T-helper 2 cell treated with Interferon-gamma antibody and Interleukin-4, amounts not matched to agents 100 ng/mL and 5 ng/mL, for 36 hours (primary cell): ENCODE measurements around the gene TNS2. TPM values are rescaled to one million over a fixed set of nuclear protein-coding genes. Genes with fewer than 3 reads are reported as not detected.

Experiments
- intact Hi-C: fragments of 100-400 bp; cut with micrococcal nuclease; formaldehyde crosslinking; loops from one replicate; pipeline ENCODE4 v1.15.1; 2023
- total RNA-seq: library from RNA; stranded (reverse); gene quantifications from 2 replicates; pipeline ENCODE4 v1.2.3, GENCODE V29; 2022

TNS2 gene
- total RNA-seq, 1 donor from 2014 or later: 1.6 TPM

- intact Hi-C loops: no loop called here
These were observed 7.0 kb downstream of the TNS2 start for GRCh38 chr12:53056901-53057300.

GRCh38 chr12:53057816-53058500, 8.1 kb downstream of the TNS2 start:
- intact Hi-C loops: no loop called here

GRCh38 chr12:53058674-53059433, 9.0 kb downstream of the TNS2 start:
- intact Hi-C loops: no loop called here

DNA sequence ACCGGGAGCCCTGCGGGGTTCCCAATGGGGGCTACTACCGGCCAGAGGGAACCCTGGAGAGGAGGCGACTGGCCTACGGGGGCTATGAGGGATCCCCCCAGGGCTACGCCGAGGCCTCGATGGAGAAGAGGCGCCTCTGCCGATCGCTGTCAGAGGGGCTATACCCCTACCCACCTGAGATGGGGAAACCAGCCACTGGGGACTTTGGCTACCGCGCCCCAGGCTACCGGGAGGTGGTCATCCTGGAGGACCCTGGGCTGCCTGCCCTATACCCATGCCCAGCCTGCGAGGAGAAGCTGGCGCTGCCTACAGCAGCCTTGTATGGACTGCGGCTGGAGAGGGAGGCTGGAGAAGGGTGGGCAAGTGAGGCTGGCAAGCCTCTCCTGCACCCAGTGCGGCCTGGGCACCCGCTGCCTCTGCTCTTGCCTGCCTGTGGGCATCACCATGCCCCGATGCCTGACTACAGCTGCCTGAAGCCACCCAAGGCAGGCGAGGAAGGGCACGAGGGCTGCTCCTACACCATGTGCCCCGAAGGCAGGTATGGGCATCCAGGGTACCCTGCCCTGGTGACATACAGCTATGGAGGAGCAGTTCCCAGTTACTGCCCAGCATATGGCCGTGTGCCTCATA, 9.7 kb downstream of the TNS2 start:
- intact Hi-C loops: no loop called here

- intact Hi-C loops: no loop called here
These were observed 10.3 kb downstream of the TNS2 start for GRCh38 chr12:53060064-53060720.

DNA sequence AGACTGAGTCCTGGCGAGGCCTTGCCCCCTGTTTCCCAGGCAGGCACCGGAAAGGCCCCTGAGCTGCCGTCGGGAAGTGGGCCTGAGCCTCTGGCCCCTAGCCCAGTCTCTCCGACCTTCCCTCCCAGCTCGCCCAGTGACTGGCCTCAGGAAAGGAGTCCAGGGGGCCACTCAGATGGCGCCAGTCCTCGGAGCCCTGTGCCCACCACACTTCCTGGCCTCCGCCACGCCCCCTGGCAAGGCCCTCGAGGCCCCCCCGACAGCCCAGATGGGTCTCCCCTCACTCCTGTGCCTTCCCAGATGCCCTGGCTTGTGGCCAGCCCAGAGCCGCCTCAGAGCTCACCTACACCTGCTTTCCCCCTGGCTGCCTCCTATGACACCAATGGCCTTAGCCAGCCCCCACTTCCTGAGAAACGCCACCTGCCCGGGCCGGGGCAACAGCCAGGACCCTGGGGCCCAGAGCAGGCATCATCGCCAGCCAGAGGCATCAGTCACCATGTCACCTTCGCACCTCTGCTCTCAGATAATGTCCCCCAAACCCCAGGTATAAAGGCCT, 10.9 kb downstream of the TNS2 start:
- intact Hi-C loops: no loop called here

GRCh38 chr12:53061404-53062010, 11.6 kb downstream of the TNS2 start:
- intact Hi-C loops: no loop called here

DNA sequence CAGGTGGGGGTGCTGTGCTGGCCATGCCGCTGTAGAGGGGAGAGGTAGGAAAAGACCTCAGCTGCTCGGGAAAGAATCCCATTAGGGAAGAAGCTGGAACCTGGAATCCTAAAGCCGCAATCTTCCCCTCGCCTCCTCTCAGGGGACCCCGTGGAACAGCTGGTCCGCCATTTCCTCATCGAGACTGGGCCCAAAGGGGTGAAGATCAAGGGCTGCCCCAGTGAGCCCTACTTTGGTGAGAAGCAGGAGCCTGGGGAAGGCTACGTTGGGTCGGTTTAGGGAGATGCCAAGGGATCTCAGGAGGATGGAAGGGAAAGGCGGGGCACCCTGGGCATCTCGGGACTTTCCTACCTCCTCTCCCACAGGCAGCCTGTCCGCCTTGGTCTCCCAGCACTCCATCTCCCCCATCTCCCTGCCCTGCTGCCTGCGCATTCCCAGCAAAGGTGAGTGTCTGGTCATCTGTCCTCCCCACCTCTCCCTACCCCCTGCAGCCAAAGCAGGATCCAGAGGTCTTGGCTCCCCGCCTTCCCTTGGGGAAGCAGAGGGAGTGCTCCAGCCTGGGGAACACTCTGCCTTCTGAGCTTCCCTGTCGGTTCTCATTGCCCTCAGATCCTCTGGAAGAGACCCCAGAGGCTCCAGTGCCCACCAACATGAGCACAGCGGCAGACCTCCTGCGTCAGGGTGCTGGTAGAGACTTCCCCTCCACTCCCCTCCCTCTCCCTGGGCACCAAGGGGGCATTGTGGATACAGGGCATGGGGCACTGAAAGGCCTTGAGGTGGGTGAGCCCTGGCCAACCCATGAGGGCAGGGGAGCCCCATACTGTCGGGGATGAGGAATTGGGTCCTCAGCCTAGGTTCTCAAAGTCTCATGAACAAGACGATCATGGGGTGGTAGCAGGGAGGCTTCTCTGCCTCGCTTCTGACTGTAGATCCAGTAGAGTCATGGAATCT, 12.4 kb downstream of the TNS2 start:
- intact Hi-C loops: no loop called here

- intact Hi-C loops: no loop called here
These were observed 13.3 kb downstream of the TNS2 start for GRCh38 chr12:53062977-53063707.

GRCh38 chr12:53063708-53064612, 14.1 kb downstream of the TNS2 start:
- intact Hi-C loops: no loop called here

DNA sequence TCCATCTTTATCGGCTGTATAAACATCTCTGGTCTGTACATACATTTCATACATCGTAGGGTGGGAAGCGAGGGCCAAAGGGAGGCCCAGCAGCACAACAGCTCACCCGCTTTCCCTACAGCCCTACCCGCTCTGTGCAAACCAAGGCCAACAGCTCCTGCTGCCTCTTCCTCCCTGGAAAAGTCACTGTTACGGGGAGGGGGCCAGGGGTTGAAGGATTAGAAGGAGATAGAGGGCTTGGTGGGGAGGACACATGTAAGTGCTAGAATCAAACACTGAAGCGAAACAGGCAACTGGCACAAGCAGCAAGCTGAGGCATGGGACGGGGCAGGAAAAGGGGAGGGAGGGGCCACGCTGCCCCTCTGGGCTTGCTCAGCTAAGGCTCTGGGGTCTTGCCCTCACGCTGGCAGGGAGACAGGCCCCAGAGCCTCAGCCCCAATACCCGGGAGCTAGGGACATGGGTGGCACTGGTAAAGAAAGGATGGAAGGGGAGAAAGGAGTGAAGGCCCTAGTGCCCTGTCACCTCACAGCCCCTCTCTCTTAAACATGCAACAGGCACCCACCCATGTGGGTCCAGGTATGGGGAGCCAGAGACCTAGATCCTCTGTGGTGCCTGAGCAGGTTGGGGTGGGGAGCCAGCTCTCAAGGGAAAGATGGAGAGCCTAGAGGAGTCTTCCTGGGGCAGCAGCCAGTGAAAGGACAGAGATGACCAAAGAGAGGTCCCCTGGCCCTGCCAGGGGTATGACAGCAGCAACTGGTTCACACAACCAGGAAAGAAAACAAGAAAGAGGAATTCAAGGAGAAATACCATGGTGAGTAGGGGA, 15.0 kb downstream of the TNS2 start:
- intact Hi-C loops: no loop called here

DNA sequence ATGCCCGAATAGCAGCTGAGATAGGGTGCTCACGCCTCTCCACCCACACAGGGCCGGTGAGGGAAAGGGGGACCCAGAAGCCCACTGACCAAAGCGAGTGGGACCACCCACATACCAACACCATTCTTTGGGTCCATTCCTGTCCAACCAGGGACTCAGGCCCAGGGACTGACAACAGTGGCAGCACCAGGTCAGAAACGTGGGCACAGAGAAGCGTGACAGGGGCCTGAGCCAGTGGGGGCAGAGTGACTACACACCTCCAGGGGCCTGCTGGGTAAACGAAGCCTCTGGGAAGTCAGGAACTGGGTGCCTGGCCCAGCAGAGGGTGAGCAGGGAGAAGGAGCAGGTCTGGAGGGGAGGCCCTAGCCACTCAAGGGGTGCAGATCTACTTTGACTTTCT, 15.6 kb downstream of the TNS2 start:
- intact Hi-C loops: no loop called here

GRCh38 chr12:53065975-53066931, 16.4 kb downstream of the TNS2 start:
- intact Hi-C loops: loop anchor here (1.0 kb wide), 1 partner anchor 33 kb away; no protein-coding TSS in a partner anchor

DNA sequence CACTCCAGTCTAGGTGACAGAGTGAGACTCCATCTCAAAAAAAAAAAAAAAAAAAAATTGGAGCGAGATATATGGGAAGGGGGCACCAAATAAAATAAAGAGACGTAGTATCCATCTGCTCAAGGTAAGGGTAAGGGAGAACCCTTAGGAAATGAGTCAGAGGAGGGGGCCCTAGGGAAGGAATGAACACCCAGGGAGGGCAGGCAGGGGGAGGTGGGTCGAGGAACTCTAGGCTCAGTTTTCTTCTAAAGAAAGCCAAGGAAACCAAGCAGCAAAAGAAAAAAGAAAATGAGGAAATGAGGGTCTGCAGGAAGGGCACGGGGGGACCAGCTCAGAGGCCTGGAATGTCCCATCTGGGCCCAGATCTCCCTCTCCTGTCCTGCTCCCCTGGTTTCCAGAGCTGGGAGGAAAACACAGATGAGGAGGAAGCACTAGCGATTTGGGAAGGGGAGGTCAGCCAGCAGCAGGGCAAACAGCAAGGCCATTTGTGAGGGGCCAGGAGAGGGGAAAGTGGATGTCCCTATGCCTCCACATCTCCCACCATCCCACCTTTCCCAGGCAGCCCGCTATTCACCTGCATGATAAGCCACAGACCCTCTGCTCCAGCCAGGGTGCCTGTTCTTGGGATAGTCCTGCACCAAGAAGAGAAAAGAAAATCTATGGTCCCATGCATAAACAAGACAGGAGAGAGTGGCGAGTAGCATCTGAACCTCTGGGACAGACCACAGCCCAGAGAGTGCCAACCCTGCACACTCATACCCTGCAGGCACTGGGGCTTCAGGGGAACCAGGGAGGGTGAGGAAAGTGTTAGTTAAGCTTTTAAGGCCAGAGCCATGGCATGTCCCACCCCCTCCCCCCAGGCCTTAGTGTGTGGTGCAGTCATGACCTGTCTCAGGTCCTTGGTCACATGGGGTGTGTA, 17.5 kb downstream of the TNS2 start:
- intact Hi-C loops: no loop called here
